HG03064 (cell line): ENCODE data around the gene KRT82.

Source experiments
- ATAC-seq: cut with Tn5 transposase; IDR thresholded peaks from one replicate; pipeline ENCODE4 v1.9.1; 2021; ENCODE audit warnings: low read depth; ENCODE audit not compliant: unreplicated experiment

KRT82 gene

DNA sequence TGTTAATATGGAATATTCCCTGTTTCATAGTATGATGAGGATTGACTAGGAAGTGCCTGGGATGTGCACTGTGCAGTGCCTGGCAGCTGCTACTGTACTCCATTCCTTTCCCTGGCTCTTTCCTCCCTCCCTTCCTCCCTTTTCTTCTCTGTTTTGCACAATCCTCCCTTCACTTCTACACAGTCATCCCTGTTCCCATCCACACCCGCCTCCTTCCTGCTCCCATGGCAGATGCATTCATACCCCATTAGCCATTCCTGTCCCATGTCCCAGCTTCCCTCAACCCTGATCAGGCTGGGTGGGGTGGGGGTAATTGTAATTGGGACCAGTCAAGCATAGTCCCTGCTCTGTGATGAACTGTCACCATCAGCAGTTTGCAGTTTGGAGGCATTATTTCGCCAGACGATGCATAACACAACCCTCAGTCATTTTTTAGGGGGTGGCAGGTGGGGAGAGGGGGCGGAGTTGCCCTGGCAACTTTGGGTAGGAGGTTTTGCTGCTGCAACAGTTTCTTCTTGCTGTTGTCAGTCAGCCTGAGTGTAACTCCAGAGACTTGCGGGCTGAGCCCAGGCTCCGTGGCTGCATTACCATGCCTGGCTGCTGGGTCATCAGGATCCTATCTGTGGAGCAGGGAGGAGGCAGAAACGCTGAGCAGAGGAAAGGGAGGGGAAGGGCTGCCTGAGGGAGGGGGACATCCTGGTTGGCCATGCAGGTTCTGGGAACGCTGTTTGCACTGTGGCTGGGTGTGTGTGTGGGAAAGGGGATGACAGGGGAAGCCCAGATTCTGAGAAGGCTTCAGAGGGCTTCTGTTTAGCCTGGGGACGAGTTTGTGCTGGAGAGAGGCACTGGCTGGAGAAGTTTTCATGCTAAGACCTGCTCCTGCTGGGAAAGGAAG is 16.6 kb downstream of the KRT82 start:
- no peak for ATAC-seq

GRCh38 chr12:52387859-52388258 is 18.3 kb downstream of the KRT82 start:
- no peak for ATAC-seq

- ATAC-seq, result no peak
Measured at GRCh38 chr12:52385226-52385702, 20.9 kb downstream of the KRT82 start, which contains the start of gene KRT84. TSS of gene KRT84 (minus strand) at chr12:52385652. CDS start at chr12:52385585, 67 bp downstream.

DNA sequence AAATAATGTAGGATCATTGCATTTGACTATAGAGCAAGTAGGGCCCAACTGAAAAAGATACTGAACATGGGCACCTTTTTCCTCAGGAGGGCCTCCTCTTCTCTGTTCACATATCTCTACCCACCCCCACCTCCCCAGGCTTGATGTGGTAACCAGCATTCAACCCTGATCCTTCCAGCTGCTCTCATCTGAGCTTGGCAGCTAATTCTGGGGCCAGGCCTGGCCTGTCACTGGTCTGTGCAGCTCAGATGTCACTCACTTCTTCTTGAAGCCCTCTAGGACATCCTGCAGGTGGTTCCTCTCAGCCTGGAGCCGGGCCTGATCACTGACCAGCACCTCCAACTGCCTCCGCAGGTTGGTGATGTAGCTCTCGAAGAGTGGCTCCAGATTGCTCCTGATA is 22.8 kb downstream of the KRT82 start:
- ATAC-seq, result no peak

- no peak for ATAC-seq
Measured at GRCh38 chr12:52382854-52383253, 23.3 kb downstream of the KRT82 start.

DNA sequence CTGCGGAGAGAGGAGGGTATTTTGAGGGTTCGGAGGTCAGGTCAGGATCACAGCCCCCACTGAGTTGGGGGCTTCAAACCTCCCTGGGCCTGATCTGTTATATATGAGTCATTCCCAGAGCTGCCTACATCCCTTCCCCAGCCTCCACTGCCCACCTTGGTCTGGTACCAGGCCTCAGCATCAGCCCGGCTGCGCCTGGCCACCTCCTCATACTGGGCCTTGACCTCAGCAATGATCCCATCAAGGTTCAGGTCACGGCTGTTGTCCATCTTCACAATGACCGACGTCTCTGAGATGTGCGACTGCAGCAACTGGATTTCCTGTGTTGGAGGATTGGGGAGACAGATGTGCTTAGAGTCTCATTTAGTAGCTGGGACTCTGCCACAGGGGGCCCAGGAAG is 24.9 kb downstream of the KRT82 start:
- ATAC-seq, result no peak

GRCh38 chr12:52380271-52380694 is 25.9 kb downstream of the KRT82 start:
- no peak for ATAC-seq

DNA sequence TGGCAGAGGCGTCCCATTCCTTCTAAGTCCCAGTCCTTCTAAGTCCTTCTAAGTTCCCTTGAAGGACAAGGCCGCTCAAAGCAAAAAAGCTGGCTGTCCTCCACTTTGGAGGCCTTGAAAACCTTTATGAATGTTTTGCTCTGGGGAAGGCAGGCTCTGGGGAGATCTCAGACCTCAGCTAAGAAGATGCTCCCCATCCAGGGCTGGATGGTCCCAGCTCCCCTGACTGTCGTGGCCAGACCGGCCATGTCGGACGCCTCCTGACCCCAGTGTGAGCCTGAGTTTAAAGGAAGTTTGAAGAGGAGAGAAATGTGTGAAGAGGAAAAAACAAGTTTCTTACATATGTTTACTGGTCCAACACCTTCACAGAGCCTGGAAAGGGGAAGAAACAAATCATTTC is 26.6 kb downstream of the KRT82 start:
- ATAC-seq, result no peak

DNA sequence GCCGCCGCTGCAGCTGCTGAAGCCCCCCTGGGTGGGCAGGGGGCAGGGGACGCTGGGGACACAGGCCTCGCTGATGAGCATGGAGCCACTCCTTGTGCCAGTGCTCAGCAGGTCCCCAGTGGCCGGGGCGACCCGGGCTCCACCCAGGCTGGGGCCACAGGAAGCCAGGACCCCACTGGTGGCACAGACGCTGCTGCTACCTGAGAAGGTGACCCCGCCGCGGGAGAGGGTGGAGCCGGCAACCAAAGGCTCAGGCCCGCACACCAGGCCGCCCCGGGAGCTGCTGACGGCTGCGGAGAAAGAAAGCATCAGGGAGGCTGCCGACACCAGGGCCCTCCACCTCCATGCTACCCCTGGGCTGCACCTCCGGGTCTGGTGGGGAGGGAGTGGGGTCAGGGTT is 28.0 kb downstream of the KRT82 start:
- no peak for ATAC-seq

- ATAC-seq, result no peak
Measured at GRCh38 chr12:52377266-52377665, 28.9 kb downstream of the KRT82 start.

- no peak for ATAC-seq
Measured at GRCh38 chr12:52372216-52373154, 33.6 kb downstream of the KRT82 start.

- no peak for ATAC-seq
Measured at GRCh38 chr12:52371716-52372115, 34.4 kb downstream of the KRT82 start.

DNA sequence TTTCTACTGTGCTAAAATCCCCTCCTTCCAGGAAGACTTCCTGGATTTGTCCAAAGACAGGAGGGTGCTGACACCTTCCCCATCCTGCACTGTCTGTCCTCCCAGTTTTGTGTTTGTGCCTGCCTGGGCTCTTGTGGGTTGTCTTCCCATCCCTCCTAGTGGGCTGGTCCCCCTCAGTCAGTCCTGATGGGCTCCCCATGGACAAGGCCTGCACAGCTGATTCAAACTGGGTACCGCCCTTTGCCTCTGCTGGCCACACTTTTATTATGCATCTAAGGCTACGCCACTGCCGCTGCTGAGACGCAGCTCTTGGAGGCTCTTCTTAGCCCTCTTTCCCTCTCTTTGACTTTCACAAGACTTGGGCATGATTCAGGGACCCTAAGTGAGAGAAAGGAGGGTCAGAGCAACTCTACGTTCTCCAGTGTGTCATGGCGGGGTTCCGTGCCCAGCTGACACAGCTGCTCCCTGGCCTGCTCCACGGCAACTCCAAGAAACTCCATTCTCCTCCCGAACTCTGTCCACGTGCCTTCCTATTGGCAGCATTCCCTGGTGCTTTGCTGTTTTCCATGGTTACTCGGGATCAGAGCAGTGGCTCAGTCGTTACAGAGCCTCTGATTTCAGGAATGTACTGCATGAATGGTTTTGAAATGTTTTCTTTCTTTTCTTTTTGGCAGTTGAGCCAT is 35.1 kb downstream of the KRT82 start:
- ATAC-seq, result no peak

DNA sequence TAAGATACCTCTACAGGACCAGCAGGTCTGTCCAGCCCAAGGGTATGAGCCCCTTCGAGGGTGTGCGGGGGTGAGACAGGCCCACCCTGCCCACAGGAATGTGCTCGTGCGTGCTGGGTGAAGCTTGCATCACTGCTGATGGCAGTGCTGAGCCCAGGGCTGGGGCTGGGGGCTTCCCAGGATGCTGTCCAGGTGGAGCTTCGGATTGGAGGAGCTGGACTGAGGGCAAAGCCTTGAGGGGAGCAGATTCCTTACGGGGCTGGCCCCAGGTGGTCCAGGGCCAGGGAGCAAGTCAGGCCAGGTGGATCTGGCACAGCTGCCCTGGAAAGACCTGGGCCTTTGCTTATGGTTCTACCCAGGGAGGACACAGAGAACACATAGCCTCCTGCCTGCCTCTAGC is 36.3 kb downstream of the KRT82 start:
- no peak for ATAC-seq

DNA sequence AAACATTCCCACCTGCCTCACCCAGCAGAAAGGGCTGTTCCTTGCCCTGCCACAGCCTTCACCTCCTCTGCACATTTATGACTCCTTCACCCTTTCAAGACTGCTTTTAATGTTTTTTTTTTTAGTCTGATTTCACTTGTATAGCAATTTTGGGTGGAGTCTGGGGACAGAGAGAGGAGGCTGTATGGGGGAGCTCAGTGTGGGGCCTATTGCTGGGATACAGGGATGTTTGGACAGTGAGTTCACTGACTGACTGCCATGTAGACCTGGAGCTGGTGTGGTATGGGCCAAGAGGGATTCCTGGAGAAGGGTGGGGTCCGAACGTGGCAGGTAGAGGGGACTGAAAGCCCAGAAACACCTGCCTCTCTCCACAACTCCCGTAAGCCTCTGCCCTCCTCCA is 36.9 kb downstream of the KRT82 start:
- ATAC-seq, result no peak

DNA sequence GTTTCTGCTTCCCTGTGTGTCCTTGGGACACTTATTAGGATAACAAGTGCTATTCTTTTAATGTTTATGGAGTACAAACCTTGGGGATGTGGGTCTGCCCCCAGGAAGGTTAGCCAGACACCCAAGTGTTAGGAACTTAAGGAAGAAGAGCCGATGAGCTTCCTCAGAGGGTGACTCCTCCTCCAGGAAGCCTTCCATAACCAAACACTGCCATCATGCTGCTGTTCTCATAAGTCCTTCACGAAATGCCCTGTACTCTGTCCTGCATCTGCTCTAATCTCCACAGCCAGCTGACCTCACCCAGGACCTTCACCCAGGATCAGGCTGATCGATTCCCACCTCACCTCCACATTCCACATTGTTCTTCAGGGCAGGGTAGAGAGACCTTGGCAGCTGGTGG is 37.6 kb downstream of the KRT82 start:
- no peak for ATAC-seq

DNA sequence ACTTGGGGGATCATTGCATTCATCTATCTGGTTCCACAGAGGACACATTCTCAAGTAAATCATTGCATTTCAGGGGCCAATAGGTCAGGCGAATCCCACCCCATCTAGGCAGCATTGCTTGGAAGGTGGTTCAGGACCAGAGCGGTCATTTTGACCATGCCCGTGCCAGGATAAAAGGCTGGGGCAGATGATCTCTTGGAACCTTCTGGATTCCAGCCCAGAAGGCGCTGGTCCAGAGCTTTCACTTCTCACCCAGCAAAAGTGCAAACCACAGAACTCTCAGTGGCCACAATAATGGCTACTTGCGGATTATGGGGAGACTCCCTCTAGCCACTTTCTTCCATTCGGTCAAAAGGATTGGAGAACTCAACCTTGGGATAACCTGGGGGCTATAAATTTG is 38.3 kb downstream of the KRT82 start:
- ATAC-seq, result no peak

GRCh38 chr12:52366738-52367485 is 39.2 kb downstream of the KRT82 start, which contains the start of gene KRT85:
TSS of gene KRT85 (minus strand) at chr12:52367481. CDS start at chr12:52367405, 76 bp downstream.
- ATAC-seq, result no peak

- ATAC-seq, result no peak
Measured at GRCh38 chr12:52364901-52365489, 41.1 kb downstream of the KRT82 start.
